ENCODE measurements around the gene MRPS34.

MRPS34 gene

GRCh38 chr16:1781758-1782407, 8.9 kb upstream of the MRPS34 start:
- DNase-seq (ENCODE audit: low spot score) = no peak

- no peak for DNase-seq (ENCODE audit: low spot score)
Observed at GRCh38 chr16:1781254-1781653, 8.3 kb upstream of the MRPS34 start.

DNA sequence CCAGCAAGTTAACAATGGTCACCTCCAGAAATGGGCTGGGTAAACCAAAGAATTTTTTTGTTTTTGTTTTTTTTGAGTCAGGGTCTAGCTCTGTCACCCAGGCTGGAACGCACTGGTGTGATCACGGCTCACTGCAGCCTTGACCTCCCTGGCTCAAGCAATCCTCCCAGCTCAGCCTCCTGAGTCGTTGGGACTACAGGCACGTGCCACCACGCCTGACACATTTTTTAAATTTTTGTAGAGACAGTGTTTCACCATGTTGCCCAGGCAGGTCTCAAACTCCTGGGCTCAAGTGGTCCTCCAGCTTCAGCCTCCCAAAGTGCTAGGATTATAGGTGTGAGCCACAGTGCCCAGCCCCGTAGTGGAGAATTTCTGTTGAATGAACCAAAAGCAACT, 7.7 kb upstream of the MRPS34 start:
- DNase-seq (ENCODE audit: low spot score) = no peak

- DNase-seq (ENCODE audit: low spot score) = no peak
Observed at GRCh38 chr16:1779741-1780676, 7.1 kb upstream of the MRPS34 start.

DNA sequence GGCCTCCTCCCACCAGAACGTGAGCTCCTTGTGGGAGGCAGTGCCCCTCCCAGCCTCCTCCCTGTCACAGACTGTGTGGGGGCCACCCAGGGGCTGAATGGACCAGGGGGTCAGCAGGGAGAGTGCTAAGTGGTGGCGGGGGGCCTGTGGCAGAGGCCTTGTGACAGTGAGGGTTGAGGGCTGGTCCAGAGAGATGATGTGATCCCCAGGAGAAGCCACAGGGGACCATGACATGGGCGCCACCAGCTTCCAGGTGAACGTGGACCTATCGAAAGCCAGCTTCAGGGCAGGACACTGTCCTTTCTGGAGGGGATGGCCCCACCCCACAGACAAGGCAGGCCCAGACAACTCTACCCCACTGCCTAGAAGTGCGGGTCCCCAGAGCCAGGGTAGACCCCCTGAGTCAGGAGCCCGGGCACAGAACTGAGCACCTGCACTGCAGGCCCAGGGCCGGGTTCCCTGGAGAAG, 6.3 kb upstream of the MRPS34 start:
- no peak for DNase-seq (ENCODE audit: low spot score)

GRCh38 chr16:1778200-1779179, 5.6 kb upstream of the MRPS34 start:
- DNase-seq (ENCODE audit: low spot score) = no peak

- no peak for DNase-seq (ENCODE audit: low spot score)
Observed at GRCh38 chr16:1777375-1778199, 4.7 kb upstream of the MRPS34 start.

DNA sequence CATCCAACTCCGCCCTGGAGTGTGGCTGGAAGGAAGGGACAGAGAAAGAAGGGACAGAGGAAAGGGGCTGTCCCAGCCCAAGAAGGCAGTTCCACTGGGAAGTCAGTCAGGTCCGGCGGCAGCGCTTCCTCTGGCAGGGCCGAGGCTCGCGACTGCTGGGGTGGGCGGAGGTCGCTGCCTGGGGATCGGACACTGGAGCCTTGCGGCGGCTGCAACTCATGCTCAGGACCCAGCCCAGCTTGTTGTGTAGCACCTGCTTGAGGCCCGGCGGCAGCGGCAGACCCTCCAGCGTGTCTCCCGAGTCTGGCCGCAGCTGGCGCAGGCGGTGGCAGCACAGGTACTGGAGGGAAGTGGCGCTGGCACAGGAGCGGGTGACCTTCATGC, 4.0 kb upstream of the MRPS34 start:
- no peak for DNase-seq (ENCODE audit: low spot score)

DNA sequence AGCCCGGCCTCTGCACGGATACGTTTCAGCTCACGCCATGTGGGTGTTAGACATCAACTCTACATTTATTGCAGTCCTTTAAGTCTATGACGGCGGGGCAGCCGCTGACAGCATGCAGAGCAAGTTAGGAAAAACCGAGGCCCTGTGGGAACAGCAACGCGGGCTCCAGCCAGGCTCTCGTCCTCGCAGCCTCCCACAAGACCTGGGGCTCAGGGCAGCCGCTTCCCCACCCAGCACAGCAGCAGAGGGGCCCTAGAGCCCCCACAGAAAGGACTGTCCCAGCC, 3.7 kb upstream of the MRPS34 start:
- DNase-seq (ENCODE audit: low spot score) = no peak

DNA sequence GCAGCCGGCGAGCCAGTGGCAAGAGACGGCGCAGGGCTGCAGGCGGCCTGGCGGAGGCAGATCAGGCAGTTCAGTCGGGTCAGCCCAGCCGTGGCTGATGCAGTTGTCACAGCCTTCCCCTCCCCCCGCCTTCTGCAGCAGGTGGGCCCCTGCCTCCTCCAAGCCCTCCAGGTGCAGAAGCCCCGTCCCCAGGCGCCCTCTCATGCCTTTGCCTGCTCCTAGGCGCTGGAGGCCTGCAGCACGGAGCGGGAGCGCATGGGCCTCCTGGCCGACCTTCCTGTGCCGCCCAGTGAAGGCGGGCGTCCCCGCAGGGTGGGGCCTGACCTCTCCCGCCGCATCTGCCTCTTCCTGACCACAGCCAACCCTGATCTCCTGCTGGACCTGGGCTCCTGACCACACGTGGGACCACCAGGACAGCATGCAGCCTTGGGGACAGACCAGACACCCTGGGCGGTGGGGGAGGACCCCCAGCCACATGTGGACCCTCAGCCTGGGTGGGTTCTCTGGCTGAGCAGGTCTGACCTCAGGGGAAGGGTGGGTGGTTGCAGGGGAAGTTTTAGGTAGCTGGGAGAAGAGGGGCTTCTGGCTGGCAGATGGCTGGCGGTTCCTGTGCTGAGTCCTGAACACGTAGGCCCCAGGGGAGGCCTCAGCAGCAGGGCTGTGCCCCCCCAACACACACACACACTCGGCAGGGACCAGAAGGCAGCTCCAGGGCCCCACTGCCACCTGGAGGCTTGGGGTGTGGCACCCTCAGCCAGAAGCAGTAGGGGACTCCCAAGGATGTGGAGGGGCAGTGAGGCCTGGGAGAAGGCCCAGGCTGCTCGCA, 3.1 kb upstream of the MRPS34 start:
- DNase-seq (ENCODE audit: low spot score) = no peak

DNA sequence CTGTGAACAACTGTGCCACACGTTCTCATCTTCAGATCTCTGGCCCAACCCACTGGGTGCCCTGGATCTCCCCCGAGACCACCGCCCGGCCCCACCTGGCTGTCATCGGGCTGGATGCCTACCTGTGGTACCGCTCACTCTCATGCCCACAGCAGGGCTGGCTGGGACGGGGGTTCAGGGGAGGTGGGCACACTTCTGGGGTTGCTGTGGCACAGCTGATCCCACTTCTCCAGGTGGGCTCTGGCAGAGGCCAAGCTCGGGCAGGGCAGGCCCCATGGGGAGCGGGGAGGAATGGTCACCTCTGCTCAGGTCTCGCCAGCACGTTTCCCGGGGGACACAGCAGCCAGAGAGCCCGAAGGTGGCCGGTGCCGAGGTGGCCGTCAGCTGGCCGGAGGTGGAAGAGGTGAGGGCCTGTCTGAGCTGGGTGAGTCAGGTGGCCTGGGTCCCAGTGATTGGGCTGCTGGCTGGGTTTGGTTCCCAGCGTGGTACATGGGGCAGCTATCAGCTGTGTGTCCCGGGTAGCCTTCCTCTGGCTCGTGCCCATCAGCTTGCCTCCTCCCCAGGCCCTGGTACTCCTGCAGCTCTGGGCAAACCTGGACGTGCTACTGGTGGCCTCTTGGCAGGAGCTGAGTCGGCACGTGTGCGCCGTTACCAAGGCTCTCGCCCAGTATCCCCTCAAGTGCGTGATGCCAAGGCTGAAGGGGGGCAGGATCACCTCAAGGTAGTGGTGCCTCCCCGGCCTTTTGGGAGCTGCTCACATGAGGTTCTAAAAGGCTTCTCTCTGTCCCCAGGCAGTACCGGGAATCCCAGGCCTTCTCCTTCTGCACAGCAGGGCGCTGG, 2.3 kb upstream of the MRPS34 start:
- DNase-seq (ENCODE audit: low spot score) = no peak

DNA sequence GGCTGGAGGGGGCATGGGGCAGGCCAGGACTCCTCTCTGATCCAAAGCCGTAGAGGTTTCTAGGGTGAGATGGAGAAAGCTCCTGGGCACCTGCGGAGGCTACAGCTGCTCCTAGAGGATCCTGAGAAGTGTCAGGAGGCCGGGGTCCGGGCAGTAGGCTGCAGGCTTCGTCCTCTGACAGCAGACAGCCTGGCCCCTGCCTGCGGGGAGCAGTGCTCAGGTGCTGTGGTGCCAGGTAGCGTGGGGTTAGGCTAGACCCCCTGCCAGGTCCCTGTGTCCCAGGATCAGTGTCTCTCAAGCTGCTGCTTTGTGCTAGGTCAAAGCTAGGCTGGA, 1.5 kb upstream of the MRPS34 start:
- no peak for DNase-seq (ENCODE audit: low spot score)

- DNase-seq (ENCODE audit: low spot score) = peak; percentile 30
Observed at GRCh38 chr16:1773703-1774447, 941 bp upstream of the MRPS34 start.

GRCh38 chr16:1772362-1772907, 499 bp downstream of the MRPS34 start, which contains the start of gene EME2:
TSS of gene EME2 (plus strand) at chr16:1772810. CDS start at chr16:1773228, 418 bp downstream.
- DNase-seq (ENCODE audit: low spot score) = peak; percentile 81

DNA sequence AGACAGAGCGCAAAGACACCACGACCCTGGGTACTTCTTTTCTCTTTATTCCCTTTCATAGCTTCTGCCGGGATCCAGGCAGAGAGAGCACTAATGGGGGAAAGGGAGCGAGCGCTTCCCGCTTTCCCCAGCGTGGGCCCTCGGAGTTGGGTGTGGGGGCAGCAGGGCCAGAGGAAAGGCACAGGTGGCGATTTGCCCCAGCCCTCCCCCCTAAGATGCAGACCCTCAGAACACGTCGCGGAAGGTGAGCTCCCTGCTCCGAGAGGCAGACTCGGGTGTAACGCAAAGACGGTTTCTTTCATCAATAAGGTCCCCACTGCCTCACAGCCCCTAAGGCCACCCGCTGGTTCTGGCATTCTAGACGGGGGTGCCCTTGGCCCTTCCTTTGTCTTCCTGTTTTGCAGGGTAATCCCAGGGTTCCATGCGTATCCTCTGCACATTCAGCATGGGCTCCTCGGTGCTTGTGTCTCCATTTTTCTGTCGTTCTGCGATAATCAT, 1.0 kb downstream of the MRPS34 start:
- no peak for DNase-seq (ENCODE audit: low spot score)

GRCh38 chr16:1771188-1771863, 1.6 kb downstream of the MRPS34 start, which contains the start of gene NME3:
TSS of gene NME3 (minus strand) at chr16:1771543. CDS start at chr16:1771534, 9 bp downstream.
- DNase-seq (ENCODE audit: low spot score) = peak; percentile 78

GRCh38 chr16:1770328-1771187, 2.4 kb downstream of the MRPS34 start:
- peak; percentile 85 for DNase-seq (ENCODE audit: low spot score)

All from RKO (cell line).